CD4-positive, CD25-positive, alpha-beta regulatory T cell (primary cell): ENCODE results near the gene KRTAP10-2. TPM values are rescaled to one million over a fixed set of nuclear protein-coding genes. Genes with fewer than 3 reads are reported as not detected.

ENCODE experiments used
- ATAC-seq, 2 donors: fragments of 150-1000 bp; cut with Tn5 transposase; one replicate each; pipeline ENCODE4 v1.10.0; 2021; ENCODE audit warnings: low read depth in 2 of 2, moderate number of reproducible peaks in 2 of 2, moderate library complexity in 1 of 2
- DNase-seq, 3 donors: peaks; one replicate each; pipeline versions ENCODE4 v3.0.0 to v3.0.0-alpha.2; 2012 to 2022; ENCODE audit warnings: mixed read lengths in 1 of 3
- H3K27ac ChIP-seq: one replicate; pipeline ENCODE4 v1.7.0; 2013; ENCODE audit warnings: mild to moderate bottlenecking, low read length; ENCODE audit not compliant: insufficient read depth, poor library complexity, severe bottlenecking
- H3K27me3 ChIP-seq: one replicate; pipeline ENCODE4 v1.7.0; 2013; ENCODE audit warnings: low read length; ENCODE audit not compliant: control insufficient read depth, insufficient read depth
- H3K36me3 ChIP-seq: one replicate; pipeline ENCODE4 v1.7.0; 2013; ENCODE audit warnings: mild to moderate bottlenecking, low read length, moderate library complexity; ENCODE audit not compliant: control insufficient read depth, insufficient read depth
- H3K4me1 ChIP-seq: 2 replicates; pipeline ENCODE4 v1.7.0; 2013; ENCODE audit warnings: mild to moderate bottlenecking, low read length; ENCODE audit not compliant: insufficient read depth, control insufficient read depth, poor library complexity, severe bottlenecking
- H3K4me3 ChIP-seq: one replicate; pipeline ENCODE4 v1.7.0; 2013; ENCODE audit warnings: low read depth, mild to moderate bottlenecking, low read length, moderate library complexity
- H3K9me3 ChIP-seq, 2 experiments: 1 replicate in 1 of 2; 2 replicates in 1 of 2; pipeline ENCODE4 v1.7.0; 2013; ENCODE audit warnings: low read length in 2 of 2, mild to moderate bottlenecking in 1 of 2, moderate library complexity in 1 of 2; ENCODE audit not compliant: control insufficient read depth in 2 of 2
- H3K27ac Mint-ChIP-seq, 3 donors: one replicate each; pipeline ENCODE4 v1.8.0; 2020 to 2022; ENCODE audit warnings: mild to moderate bottlenecking in 3 of 3, mixed read lengths in 3 of 3, moderate library complexity in 2 of 3
- H3K27me3 Mint-ChIP-seq: one replicate; pipeline ENCODE4 v1.8.0; 2022; ENCODE audit warnings: mild to moderate bottlenecking, mixed read lengths
- H3K36me3 Mint-ChIP-seq: one replicate; pipeline ENCODE4 v1.8.0; 2020; ENCODE audit warnings: mixed read lengths
- H3K4me1 Mint-ChIP-seq, 4 donors: one replicate each; pipeline ENCODE4 v1.8.0; 2020 to 2022; ENCODE audit warnings: mixed read lengths in 4 of 4, mild to moderate bottlenecking in 1 of 4
- H3K4me3 Mint-ChIP-seq, 4 donors: one replicate each; pipeline ENCODE4 v1.8.0; 2020 to 2022; ENCODE audit warnings: mild to moderate bottlenecking in 4 of 4, mixed read lengths in 4 of 4, moderate library complexity in 3 of 4
- H3K9me3 Mint-ChIP-seq, 7 donors: one replicate each; pipeline ENCODE4 v1.8.0; 2020 to 2022; ENCODE audit warnings: mixed read lengths in 7 of 7, mild to moderate bottlenecking in 3 of 7, moderate library complexity in 2 of 7
- polyA plus RNA-seq, 4 donors: library from polyadenylated mRNA; unstranded; fragments of 300-500 nt; fragmentation: Illumina TruSeq; gene quantifications; one replicate each; pipeline ENCODE4 v1.2.3, GENCODE V29; 2021
- total RNA-seq: library from RNA; stranded (reverse); gene quantifications from one replicate; pipeline ENCODE4 v1.2.3, GENCODE V29; 2022

Gene KRTAP10-2
- total and polyA plus RNA-seq, 5 donors from 2014 or later = not detected

GRCh38 chr21:44518686-44519085, 32.6 kb downstream of the KRTAP10-2 start:
- no peaks in the 10 kb centered on the region for H3K27me3 ChIP-seq
- no peak overlapping the region for H3K4me3 ChIP-seq
- no peak overlapping the region for H3K27ac ChIP-seq
- H3K9me3 ChIP-seq = no peaks in the 10 kb centered on the region
- ATAC-seq = no peak
- Mint-ChIP-seq H3K36me3 (no peaks in the 10 kb centered on the region), H3K27me3 (peaks cover 8% of the 10 kb centered on the region), H3K27ac (no peak overlapping the region), H3K4me1 (peaks cover 0 to 6% (median 2%) of the 10 kb centered on the region in 4 donors), H3K4me3 (no peak overlapping the region), H3K9me3 (peaks cover 0 to 2% (median 0%) of the 10 kb centered on the region in 7 donors)
- DNase-seq = no peak
- H3K36me3 ChIP-seq = no peaks in the 10 kb centered on the region
- no peaks in the 10 kb centered on the region for H3K4me1 ChIP-seq

GRCh38 chr21:44517175-44517899, 34.0 kb downstream of the KRTAP10-2 start:
- DNase-seq (peak in 1 of 3 donors; percentile 13), ATAC-seq (no peak)
- Histone ChIP-seq H3K4me1 (no peaks in the 10 kb centered on the region), H3K4me3 (no peak overlapping the region), H3K9me3 (no peaks in the 10 kb centered on the region), H3K27me3 (no peaks in the 10 kb centered on the region), H3K36me3 (no peaks in the 10 kb centered on the region), H3K27ac (no peak overlapping the region)
- no peak overlapping the region for H3K4me3 Mint-ChIP-seq
- H3K4me1 Mint-ChIP-seq = peaks cover 0 to 6% (median 2%) of the 10 kb centered on the region in 4 donors
- H3K27ac Mint-ChIP-seq = peak overlapping the region in 1 of 3 donors; percentile 18
- H3K36me3 Mint-ChIP-seq = no peaks in the 10 kb centered on the region
- H3K27me3 Mint-ChIP-seq = peaks cover 8% of the 10 kb centered on the region
- H3K9me3 Mint-ChIP-seq = peaks cover 0 to 2% (median 0%) of the 10 kb centered on the region in 7 donors

GRCh38 chr21:44516828-44517174, 34.5 kb downstream of the KRTAP10-2 start:
- no peak for ATAC-seq
- Histone ChIP-seq H3K4me1 (no peaks in the 10 kb centered on the region), H3K27me3 (no peaks in the 10 kb centered on the region), H3K36me3 (no peaks in the 10 kb centered on the region), H3K9me3 (no peaks in the 10 kb centered on the region), H3K27ac (no peak overlapping the region), H3K4me3 (no peak overlapping the region)
- Mint-ChIP-seq H3K27ac (no peak overlapping the region), H3K4me1 (peaks cover 0 to 6% (median 2%) of the 10 kb centered on the region in 4 donors), H3K27me3 (peaks cover 8% of the 10 kb centered on the region), H3K36me3 (no peaks in the 10 kb centered on the region), H3K4me3 (no peak overlapping the region), H3K9me3 (peaks cover 0 to 3% (median 0%) of the 10 kb centered on the region in 7 donors)
- no peak for DNase-seq

DNA sequence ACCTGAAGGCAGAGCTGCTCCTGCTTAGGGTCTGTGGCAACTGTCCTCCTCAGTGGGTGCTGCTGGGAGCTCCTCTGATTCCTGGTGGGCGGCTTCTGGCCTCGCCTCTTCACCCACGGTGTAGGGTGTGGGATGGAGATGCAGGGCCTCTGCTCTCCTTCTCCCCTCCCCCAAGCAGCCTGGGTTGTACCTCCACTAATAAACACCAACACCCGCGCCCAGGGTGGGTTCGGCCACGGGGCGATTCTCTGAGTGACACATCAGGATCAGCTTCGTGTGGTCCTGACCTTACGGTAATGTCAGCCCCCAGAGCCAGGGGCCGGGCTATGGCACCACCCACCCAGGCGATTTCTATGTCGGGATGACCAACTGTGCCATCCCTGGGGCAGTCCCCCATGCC, 35.0 kb downstream of the KRTAP10-2 start:
- Histone ChIP-seq H3K9me3 (no peaks in the 10 kb centered on the region), H3K4me1 (no peaks in the 10 kb centered on the region), H3K36me3 (no peaks in the 10 kb centered on the region), H3K27me3 (no peaks in the 10 kb centered on the region), H3K4me3 (no peak overlapping the region), H3K27ac (no peak overlapping the region)
- Mint-ChIP-seq H3K9me3 (peaks cover 0 to 3% (median 0%) of the 10 kb centered on the region in 7 donors), H3K27me3 (peaks cover 8% of the 10 kb centered on the region), H3K4me3 (no peak overlapping the region), H3K27ac (no peak overlapping the region), H3K36me3 (no peaks in the 10 kb centered on the region), H3K4me1 (peaks cover 0 to 6% (median 2%) of the 10 kb centered on the region in 4 donors)
- DNase-seq (no peak), ATAC-seq (no peak)

DNA sequence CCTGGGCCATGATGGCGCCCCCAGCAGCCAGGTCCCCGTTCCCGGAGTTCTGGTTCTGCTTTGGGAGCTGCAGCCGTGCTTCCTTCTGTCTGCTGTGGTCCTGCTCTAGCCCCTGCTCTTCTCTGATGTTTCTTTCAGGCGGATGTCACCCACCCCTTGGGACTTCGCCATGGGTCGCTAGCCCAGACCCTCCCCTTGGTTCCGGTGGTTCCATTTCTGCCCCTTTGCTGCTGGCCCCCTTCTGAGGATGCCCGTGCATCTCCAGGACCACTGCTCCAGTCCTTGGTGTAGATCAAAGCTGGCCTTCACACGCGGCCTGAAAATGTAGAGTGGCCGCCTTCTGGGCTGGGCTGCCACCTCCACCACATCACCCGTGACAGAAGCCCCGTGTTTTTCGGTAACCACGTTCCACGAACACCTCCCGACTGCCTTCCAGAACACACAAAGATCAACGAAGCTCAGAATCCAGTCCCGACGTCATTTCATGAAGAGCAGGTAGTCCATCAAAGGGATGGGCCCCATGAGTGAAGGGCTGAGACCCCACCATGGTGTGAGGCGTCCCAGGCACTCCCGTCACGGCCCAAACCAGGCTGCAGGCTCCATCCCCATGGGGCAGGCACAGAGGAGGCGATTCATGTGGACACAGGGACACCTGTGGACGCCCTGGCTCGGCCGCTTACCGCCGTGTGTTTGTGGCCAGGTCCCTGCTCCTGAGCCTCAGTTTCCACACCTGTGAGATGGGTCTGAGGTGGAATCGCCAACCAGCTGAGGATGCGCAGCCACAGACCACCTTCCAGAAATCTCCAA, 35.7 kb downstream of the KRTAP10-2 start:
- Mint-ChIP-seq H3K9me3 (peaks cover 0 to 3% (median 0%) of the 10 kb centered on the region in 7 donors), H3K4me1 (peaks cover 0 to 6% (median 2%) of the 10 kb centered on the region in 4 donors), H3K27me3 (peaks cover 8% of the 10 kb centered on the region), H3K27ac (peak overlapping the region in 1 of 3 donors; percentile 26), H3K36me3 (no peaks in the 10 kb centered on the region), H3K4me3 (no peak overlapping the region)
- no peak for ATAC-seq
- H3K27ac ChIP-seq = no peak overlapping the region
- no peak for DNase-seq
- H3K4me1 ChIP-seq = peaks cover 5% of the 10 kb centered on the region
- H3K9me3 ChIP-seq = no peaks in the 10 kb centered on the region
- H3K4me3 ChIP-seq = no peak overlapping the region
- H3K27me3 ChIP-seq = no peaks in the 10 kb centered on the region
- H3K36me3 ChIP-seq = no peaks in the 10 kb centered on the region

DNA sequence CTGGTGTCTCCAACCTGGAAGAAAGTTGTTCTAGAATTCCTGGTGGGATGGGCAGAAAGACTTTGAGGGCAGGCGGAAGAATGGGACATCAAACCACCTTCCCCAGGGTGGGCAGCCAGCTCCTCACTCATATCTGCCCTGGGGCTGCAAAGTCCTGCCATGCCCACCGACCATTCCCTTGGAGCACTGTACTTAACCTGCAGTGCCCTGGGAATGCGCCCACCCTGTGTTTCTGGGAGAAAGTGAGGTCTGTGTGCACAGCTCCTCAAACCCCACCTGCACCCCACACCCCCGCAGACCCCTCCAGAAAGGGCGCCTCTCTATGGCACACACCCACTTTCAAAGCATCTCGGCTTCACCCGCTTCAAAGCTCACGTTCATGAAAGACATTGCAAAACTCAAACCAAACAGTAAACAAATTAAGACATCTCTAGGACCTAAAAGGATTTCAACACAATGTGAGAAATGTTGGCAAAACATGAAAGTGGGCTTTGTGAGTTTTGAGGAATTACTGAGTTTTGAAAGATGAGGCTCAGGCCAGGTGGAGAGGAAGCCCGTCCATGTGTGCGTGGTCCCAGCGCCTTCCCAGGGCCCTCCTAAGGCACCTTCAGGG, 36.5 kb downstream of the KRTAP10-2 start:
- Histone ChIP-seq H3K9me3 (no peaks in the 10 kb centered on the region), H3K36me3 (no peaks in the 10 kb centered on the region), H3K4me1 (peaks cover 9% of the 10 kb centered on the region), H3K4me3 (no peak overlapping the region), H3K27me3 (no peaks in the 10 kb centered on the region), H3K27ac (no peak overlapping the region)
- Mint-ChIP-seq H3K27ac (peak overlapping the region in 1 of 3 donors; percentile 36), H3K36me3 (no peaks in the 10 kb centered on the region), H3K4me3 (no peak overlapping the region), H3K9me3 (peaks cover 0 to 3% (median 0%) of the 10 kb centered on the region in 7 donors), H3K4me1 (peaks cover 0 to 6% (median 2%) of the 10 kb centered on the region in 4 donors), H3K27me3 (peaks cover 8% of the 10 kb centered on the region)
- ATAC-seq (no peak), DNase-seq (no peak)

- Histone ChIP-seq H3K4me1 (peaks cover 9% of the 10 kb centered on the region), H3K4me3 (no peak overlapping the region), H3K27me3 (no peaks in the 10 kb centered on the region), H3K27ac (no peak overlapping the region), H3K9me3 (no peaks in the 10 kb centered on the region), H3K36me3 (no peaks in the 10 kb centered on the region)
- no peak overlapping the region for H3K27ac Mint-ChIP-seq
- H3K9me3 Mint-ChIP-seq = peaks cover 0 to 3% (median 0%) of the 10 kb centered on the region in 7 donors
- no peak overlapping the region for H3K4me3 Mint-ChIP-seq
- DNase-seq (no peak), ATAC-seq (no peak)
- H3K4me1 Mint-ChIP-seq = peaks cover 0 to 6% (median 2%) of the 10 kb centered on the region in 4 donors
- no peaks in the 10 kb centered on the region for H3K36me3 Mint-ChIP-seq
- peaks cover 8% of the 10 kb centered on the region for H3K27me3 Mint-ChIP-seq
These were observed 37.1 kb downstream of the KRTAP10-2 start for GRCh38 chr21:44514218-44514520.
